22Rv1 (cell line): Measurements from ENCODE around the gene OR51B6.

Source experiments
- CTCF ChIP-seq: fragments of 450-650 bp; IDR thresholded peaks from 2 replicates; pipeline ENCODE4 v1.5.1; 2017; ENCODE audit warnings: mild to moderate bottlenecking
- ZFX ChIP-seq: fragments of 450-650 bp; IDR thresholded peaks from 2 replicates; pipeline ENCODE4 v1.6.1; 2017; ENCODE audit warnings: antibody characterized with exemption, borderline replicate concordance

GRCh38 chr11:5398936-5399335, 47.6 kb downstream of the OR51B6 start:
- TF ChIP-seq CTCF (no peak), ZFX (no peak)
